GM19455 (cell line): ENCODE measurements around the gene R3HCC1L.
"Not testable (repeated sequence)": the region's sequence is repeated elsewhere in the genome, so short reads cannot be mapped to it uniquely, and the experiment has no call there.

ENCODE experiments used
- ATAC-seq: cut with Tn5 transposase; IDR thresholded peaks from one replicate; pipeline ENCODE4 v1.9.1; 2021; ENCODE audit not compliant: unreplicated experiment

Gene R3HCC1L

DNA sequence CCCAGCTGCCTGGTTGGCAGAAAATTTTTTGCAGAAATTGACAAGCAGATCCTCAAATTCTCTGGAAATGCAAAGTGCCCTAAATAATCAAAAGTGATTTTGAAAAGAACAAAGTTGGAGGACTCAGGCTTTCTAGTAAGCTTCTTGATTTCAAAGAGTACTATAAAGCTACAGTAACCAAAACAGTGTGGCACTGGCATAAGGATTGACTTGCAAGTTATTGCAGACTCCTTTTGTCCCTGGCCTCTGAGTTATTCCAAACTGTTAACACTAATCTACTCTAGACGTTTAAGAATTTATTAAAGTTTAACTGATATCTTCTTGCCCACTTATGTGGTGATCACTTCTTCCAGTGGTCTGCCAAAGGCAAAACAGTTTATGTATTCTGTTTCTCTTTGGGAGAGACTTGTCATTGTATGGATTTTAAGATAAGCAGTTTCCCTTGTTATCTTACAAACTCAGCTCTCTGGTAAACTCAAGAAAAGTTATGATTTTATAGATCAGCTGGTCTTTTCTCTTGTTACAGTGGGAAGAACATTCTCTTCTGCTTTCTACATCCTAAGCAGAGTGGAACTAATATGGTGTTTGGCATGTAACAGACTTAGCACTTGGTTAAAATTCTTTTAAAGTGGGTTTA is 92.2 kb downstream of the R3HCC1L start:
- no peak for ATAC-seq

GRCh38 chr10:98227713-98228112 is 93.3 kb downstream of the R3HCC1L start:
- ATAC-seq: not testable (repeated sequence)

- ATAC-seq: not testable (repeated sequence)
These were observed 93.8 kb downstream of the R3HCC1L start for GRCh38 chr10:98228266-98228665.

- no peak for ATAC-seq
These were observed 97.0 kb downstream of the R3HCC1L start for GRCh38 chr10:98231417-98231816.

DNA sequence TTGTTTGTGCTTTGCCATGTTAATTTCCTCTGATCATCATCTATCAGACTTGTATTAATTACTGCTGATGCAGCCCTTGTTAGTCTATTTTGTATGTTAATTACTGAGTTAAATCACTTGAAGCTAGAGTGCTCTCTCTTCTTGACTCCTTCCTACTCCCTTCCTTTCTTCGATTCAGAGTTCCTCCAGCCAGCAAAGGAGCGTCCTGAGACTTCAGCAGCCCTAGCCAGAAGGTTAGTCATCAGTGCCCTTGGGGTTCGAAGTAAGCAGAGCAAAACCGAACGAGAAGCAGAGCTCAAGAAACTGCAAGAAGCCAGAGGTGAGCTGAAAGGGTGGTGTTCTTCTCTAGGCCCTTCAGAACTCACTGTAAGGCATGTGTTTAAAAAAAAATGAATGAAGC is 101.4 kb downstream of the R3HCC1L start:
- no peak for ATAC-seq

DNA sequence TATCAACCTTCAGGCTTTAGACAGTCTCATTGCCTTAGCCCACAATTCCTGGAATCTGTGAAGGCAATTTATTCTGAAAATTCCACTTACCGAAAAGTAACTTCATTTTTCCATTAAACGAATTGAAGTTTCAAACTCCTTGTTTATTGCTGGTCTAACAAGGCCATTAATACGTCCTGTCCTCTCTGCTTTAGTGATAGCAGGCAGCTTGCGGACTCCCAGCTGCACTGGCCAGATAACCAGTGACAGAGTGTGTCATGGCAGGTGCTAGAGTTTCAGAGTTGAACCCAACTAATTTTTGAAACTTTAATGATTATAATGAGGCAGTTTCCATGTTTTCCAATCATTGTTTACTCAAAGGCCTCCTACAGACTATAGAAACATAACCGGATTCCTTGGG is 102.4 kb downstream of the R3HCC1L start:
- ATAC-seq: no peak

GRCh38 chr10:98238391-98238790 is 103.9 kb downstream of the R3HCC1L start:
- ATAC-seq: no peak

GRCh38 chr10:98240524-98240923 is 106.1 kb downstream of the R3HCC1L start:
- ATAC-seq: no peak

- no peak for ATAC-seq
These were observed 108.4 kb downstream of the R3HCC1L start for GRCh38 chr10:98242823-98243222.

DNA sequence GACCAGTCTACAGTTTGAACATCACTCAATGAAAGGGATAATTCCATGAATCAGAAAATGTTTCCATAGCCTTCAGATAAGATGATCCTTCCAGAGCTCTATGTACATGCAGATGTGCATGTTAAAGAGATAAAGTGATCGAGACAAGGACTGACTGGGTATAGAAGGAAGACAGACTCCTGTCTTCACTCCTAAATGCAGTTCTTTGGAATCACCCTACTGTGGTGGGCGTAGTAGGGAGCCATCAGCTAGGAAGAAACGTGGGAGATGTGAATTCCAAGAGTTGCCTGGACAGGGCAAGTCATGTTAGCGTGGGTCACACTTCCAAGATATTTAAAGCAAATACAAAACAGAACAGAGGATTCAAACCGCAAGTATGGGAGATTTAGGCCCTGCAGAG is 109.7 kb downstream of the R3HCC1L start:
- ATAC-seq: no peak

- ATAC-seq: no peak
These were observed 110.1 kb downstream of the R3HCC1L start for GRCh38 chr10:98244586-98244985.

DNA sequence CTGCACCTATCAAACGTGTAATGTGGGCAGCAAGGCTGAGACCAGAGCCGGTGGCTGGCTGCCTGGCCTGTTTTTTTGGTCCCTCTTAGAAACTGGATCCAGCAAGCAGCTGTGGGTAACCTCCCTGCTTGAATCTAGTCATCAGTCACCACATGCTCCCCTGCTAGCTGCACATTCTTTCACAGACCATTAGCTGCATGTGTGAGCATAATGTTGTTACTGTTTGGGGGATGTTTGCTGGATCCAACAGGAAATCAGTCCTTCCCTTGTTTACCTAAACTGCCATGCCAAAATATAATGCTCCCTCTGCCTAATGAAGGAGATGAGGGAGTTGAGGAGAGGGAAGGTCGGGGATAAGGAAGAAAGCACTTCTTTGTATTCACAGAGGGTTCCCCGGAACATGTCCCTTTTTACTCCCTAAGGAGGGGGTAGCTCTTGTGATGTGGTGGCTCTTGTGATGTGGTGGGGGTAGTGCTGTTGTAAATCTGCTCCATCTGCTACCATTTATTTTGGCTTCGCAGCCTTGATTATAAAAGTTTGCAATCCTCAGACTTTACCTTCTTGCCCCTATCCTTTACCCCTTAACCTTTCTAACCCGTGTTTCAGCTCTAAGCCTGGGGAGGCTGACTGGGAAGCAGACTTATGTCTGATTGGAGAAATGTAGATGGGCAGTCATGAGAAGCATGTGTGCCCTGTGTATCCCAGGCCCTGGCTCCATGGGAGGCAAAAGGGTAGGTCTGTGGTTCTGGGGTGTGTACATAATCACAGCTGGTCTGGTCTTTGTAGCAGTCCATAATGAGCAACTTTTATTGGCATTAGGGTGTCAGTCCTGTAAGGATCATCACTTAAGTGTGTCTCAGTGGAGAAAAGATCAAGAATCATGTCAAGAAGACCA is 112.7 kb downstream of the R3HCC1L start:
- ATAC-seq: no peak

GRCh38 chr10:98248018-98248417 is 113.6 kb downstream of the R3HCC1L start:
- ATAC-seq: no peak

- no peak for ATAC-seq
These were observed 114.7 kb downstream of the R3HCC1L start for GRCh38 chr10:98249134-98249533.

DNA sequence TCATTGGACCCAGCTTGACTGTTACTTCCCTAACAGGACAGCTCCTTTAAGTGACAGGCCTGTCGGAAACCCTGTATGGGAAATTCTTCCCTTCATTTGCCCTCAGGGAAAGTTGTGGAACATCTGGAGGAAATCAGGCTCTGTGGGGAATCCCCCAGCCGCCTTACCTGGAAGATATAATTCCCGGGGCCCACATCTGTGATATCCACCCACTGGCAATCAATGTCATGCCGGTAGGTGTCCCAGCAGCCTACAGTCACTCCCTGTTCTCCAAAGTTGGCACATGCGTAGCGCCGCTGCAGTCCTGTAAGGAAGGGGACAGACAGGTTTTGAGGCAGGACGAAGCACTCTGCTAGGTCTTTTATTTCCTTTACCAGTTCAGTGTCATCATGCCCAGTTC is 116.9 kb downstream of the R3HCC1L start:
- ATAC-seq: no peak

DNA sequence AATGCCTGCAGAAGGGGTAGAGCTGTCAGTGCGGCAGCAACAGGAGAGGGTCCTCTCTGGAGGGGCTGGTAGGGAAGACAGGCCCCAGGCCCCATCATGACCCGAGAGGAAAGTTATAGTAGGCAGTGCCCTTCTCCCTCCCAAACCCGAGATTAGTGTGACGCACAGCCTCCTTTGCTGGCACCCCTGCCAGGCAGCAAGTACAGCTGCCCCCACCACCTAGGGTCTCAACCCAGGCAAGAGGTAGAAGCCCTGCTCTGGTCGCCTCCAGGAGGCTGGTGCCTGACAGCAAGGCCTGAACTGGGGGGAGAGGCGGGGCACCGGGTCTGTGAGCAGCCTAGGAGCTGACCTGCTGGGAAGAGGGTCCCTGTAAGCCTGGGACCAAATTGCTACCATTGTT is 118.0 kb downstream of the R3HCC1L start:
- no peak for ATAC-seq

DNA sequence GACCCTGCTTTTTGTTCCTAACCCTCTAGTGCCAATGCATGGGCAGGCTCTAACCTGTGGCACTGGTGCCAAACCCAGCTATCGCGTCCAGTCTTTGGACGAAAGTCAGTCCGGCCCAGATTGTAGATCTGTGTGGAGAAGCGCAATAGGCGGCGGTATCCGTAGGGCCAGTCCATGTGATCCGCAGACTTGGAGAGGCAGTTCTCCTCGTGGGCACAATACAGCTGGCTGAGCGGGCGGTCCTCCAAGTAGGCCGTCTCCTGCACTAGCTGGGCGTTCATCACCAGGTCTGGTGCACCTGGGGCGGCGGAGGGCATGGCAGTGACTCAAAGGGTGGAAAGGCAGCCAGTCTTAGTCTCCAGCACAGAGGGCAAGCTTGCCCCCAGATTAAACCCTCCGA is 119.0 kb downstream of the R3HCC1L start:
- no peak for ATAC-seq

GRCh38 chr10:98254234-98254974 is 119.9 kb downstream of the R3HCC1L start:
- ATAC-seq: no peak

DNA sequence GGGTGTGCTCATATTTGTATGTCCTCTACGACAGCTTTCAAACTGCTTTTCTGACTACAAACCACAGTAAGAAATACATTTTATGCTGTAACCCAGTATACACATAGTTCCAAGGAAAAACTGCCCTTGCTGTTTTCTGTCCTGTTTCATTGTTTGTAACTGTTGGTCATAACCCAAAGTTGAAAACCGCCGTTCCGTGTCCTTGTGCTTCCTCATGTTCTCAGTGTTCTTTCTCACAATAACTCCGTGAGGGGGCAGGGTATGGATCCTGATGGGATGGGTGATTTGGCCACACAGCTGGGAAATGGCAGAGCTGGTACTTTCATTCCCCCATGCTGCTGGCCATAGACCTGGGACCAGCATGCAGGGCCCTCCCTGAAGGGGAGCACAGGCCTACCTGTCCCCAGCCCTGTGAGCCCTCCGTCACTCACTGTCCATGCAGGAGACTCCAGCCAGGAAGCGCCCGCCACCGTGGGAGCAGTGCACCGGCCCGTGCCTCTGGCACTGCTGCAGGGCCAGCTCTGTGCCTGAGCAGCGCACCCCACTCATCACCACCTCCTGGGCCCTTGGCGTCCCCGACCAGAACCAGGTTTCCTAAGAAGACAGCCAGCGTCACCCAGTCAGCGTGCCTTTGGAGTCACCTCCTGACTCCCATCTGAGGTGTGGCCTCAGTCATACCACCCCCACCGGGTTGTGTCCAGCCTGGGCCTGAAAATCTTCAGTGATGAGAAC is 120.9 kb downstream of the R3HCC1L start:
- ATAC-seq: no peak

GRCh38 chr10:98256692-98257091 is 122.2 kb downstream of the R3HCC1L start:
- no peak for ATAC-seq

GRCh38 chr10:98257198-98257597 is 122.7 kb downstream of the R3HCC1L start:
- ATAC-seq: no peak
